HG03378 (cell line): ENCODE measurements around the gene ZCCHC14.

Experiments
- ATAC-seq: cut with Tn5 transposase; IDR thresholded peaks from one replicate; pipeline ENCODE4 v1.9.1; 2021; ENCODE audit warnings: mild to moderate bottlenecking, moderate library complexity; ENCODE audit not compliant: unreplicated experiment

The ZCCHC14 gene

GRCh38 chr16:87492721-87493607, at the start of gene ZCCHC14:
Gene ZCCHC14 (minus strand): TSS chr16:87493024. CDS start chr16:87492238, 786 bp downstream.
- ATAC-seq, result peak; percentile 73

- ATAC-seq, result no peak
Measured at GRCh38 chr16:87541872-87542234, 49.0 kb upstream of the ZCCHC14 start.

GRCh38 chr16:87541147-87541871, 48.5 kb upstream of the ZCCHC14 start:
- no peak for ATAC-seq

GRCh38 chr16:87540897-87541146, 48.0 kb upstream of the ZCCHC14 start:
- no peak for ATAC-seq

- no peak for ATAC-seq
Measured at GRCh38 chr16:87540072-87540896, 47.5 kb upstream of the ZCCHC14 start.

GRCh38 chr16:87539113-87539512, 46.3 kb upstream of the ZCCHC14 start:
- no peak for ATAC-seq

- ATAC-seq, result no peak
Measured at GRCh38 chr16:87538594-87538993, 45.8 kb upstream of the ZCCHC14 start.

GRCh38 chr16:87538160-87538559, 45.3 kb upstream of the ZCCHC14 start:
- no peak for ATAC-seq

- ATAC-seq, result no peak
Measured at GRCh38 chr16:87536795-87537142, 43.9 kb upstream of the ZCCHC14 start.

GRCh38 chr16:87535855-87536794, 43.3 kb upstream of the ZCCHC14 start:
- no peak for ATAC-seq

- ATAC-seq, result no peak
Measured at GRCh38 chr16:87535457-87535854, 42.6 kb upstream of the ZCCHC14 start.

- no peak for ATAC-seq
Measured at GRCh38 chr16:87534751-87535150, 41.9 kb upstream of the ZCCHC14 start.

GRCh38 chr16:87534030-87534653, 41.3 kb upstream of the ZCCHC14 start:
- ATAC-seq, result no peak

- ATAC-seq, result no peak
Measured at GRCh38 chr16:87533061-87533460, 40.2 kb upstream of the ZCCHC14 start.

- ATAC-seq, result no peak
Measured at GRCh38 chr16:87531418-87531817, 38.6 kb upstream of the ZCCHC14 start.

- ATAC-seq, result no peak
Measured at GRCh38 chr16:87528690-87529579, 36.1 kb upstream of the ZCCHC14 start.

- no peak for ATAC-seq
Measured at GRCh38 chr16:87527055-87527724, 34.4 kb upstream of the ZCCHC14 start.

- ATAC-seq, result no peak
Measured at GRCh38 chr16:87526238-87526947, 33.6 kb upstream of the ZCCHC14 start.
